ENCODE results near the gene MDFI.

MDFI gene

GRCh38 chr6:41624621-41625380, 13.5 kb upstream of the MDFI start:
- no peaks in the 10 kb centered on the region for H3K9me3 ChIP-seq (ENCODE audit: control insufficient read depth, insufficient read depth, low read length)
- H3K9ac ChIP-seq (ENCODE audit: low read depth, low read length), result no peak overlapping the region
- no peaks in the 10 kb centered on the region for H3K36me3 ChIP-seq (ENCODE audit: control insufficient read depth, insufficient read depth, low read length)
- H3K27me3 ChIP-seq (ENCODE audit: control insufficient read depth, insufficient read depth, low read length), result peaks cover 5% of the 10 kb centered on the region
- H3K4me3 ChIP-seq (ENCODE audit: low read depth, low read length), result no peak overlapping the region
- peaks cover 6% of the 10 kb centered on the region for H3K4me1 ChIP-seq (ENCODE audit: control insufficient read depth, insufficient read depth, low read length)

GRCh38 chr6:41625442-41625841, 12.8 kb upstream of the MDFI start:
- Histone ChIP-seq H3K27me3 (ENCODE audit: control insufficient read depth, insufficient read depth, low read length) (peaks cover 5% of the 10 kb centered on the region), H3K9ac (ENCODE audit: low read depth, low read length) (no peak overlapping the region), H3K4me3 (ENCODE audit: low read depth, low read length) (no peak overlapping the region), H3K36me3 (ENCODE audit: control insufficient read depth, insufficient read depth, low read length) (no peaks in the 10 kb centered on the region), H3K4me1 (ENCODE audit: control insufficient read depth, insufficient read depth, low read length) (peaks cover 6% of the 10 kb centered on the region), H3K9me3 (ENCODE audit: control insufficient read depth, insufficient read depth, low read length) (no peaks in the 10 kb centered on the region)

- H3K27me3 ChIP-seq (ENCODE audit: control insufficient read depth, insufficient read depth, low read length), result peaks cover 5% of the 10 kb centered on the region
- H3K4me1 ChIP-seq (ENCODE audit: control insufficient read depth, insufficient read depth, low read length), result peaks cover 6% of the 10 kb centered on the region
- H3K4me3 ChIP-seq (ENCODE audit: low read depth, low read length), result no peak overlapping the region
- no peaks in the 10 kb centered on the region for H3K36me3 ChIP-seq (ENCODE audit: control insufficient read depth, insufficient read depth, low read length)
- no peak overlapping the region for H3K9ac ChIP-seq (ENCODE audit: low read depth, low read length)
- no peaks in the 10 kb centered on the region for H3K9me3 ChIP-seq (ENCODE audit: control insufficient read depth, insufficient read depth, low read length)
Observed at GRCh38 chr6:41626022-41626421, 12.2 kb upstream of the MDFI start.

GRCh38 chr6:41626917-41627316, 11.4 kb upstream of the MDFI start:
- H3K9me3 ChIP-seq (ENCODE audit: control insufficient read depth, insufficient read depth, low read length), result no peaks in the 10 kb centered on the region
- H3K4me3 ChIP-seq (ENCODE audit: low read depth, low read length), result no peak overlapping the region
- peaks cover 6% of the 10 kb centered on the region for H3K4me1 ChIP-seq (ENCODE audit: control insufficient read depth, insufficient read depth, low read length)
- H3K9ac ChIP-seq (ENCODE audit: low read depth, low read length), result no peak overlapping the region
- no peaks in the 10 kb centered on the region for H3K36me3 ChIP-seq (ENCODE audit: control insufficient read depth, insufficient read depth, low read length)
- H3K27me3 ChIP-seq (ENCODE audit: control insufficient read depth, insufficient read depth, low read length), result peaks cover 5% of the 10 kb centered on the region

- Histone ChIP-seq H3K9me3 (ENCODE audit: control insufficient read depth, insufficient read depth, low read length) (no peaks in the 10 kb centered on the region), H3K4me1 (ENCODE audit: control insufficient read depth, insufficient read depth, low read length) (no peaks in the 10 kb centered on the region), H3K27me3 (ENCODE audit: control insufficient read depth, insufficient read depth, low read length) (peaks cover 10% of the 10 kb centered on the region), H3K9ac (ENCODE audit: low read depth, low read length) (no peak overlapping the region), H3K4me3 (ENCODE audit: low read depth, low read length) (no peak overlapping the region), H3K36me3 (ENCODE audit: control insufficient read depth, insufficient read depth, low read length) (no peaks in the 10 kb centered on the region)
Observed at GRCh38 chr6:41629128-41629527, 9.1 kb upstream of the MDFI start.

- H3K9ac ChIP-seq (ENCODE audit: low read depth, low read length), result no peak overlapping the region
- no peak overlapping the region for H3K4me3 ChIP-seq (ENCODE audit: low read depth, low read length)
- H3K36me3 ChIP-seq (ENCODE audit: control insufficient read depth, insufficient read depth, low read length), result no peaks in the 10 kb centered on the region
- no peaks in the 10 kb centered on the region for H3K9me3 ChIP-seq (ENCODE audit: control insufficient read depth, insufficient read depth, low read length)
- H3K4me1 ChIP-seq (ENCODE audit: control insufficient read depth, insufficient read depth, low read length), result no peaks in the 10 kb centered on the region
- H3K27me3 ChIP-seq (ENCODE audit: control insufficient read depth, insufficient read depth, low read length), result peaks cover 19% of the 10 kb centered on the region
Observed at GRCh38 chr6:41630069-41630468, 8.2 kb upstream of the MDFI start.

GRCh38 chr6:41630946-41631345, 7.3 kb upstream of the MDFI start:
- Histone ChIP-seq H3K27me3 (ENCODE audit: control insufficient read depth, insufficient read depth, low read length) (peaks cover 28% of the 10 kb centered on the region), H3K9me3 (ENCODE audit: control insufficient read depth, insufficient read depth, low read length) (no peaks in the 10 kb centered on the region), H3K36me3 (ENCODE audit: control insufficient read depth, insufficient read depth, low read length) (no peaks in the 10 kb centered on the region), H3K4me3 (ENCODE audit: low read depth, low read length) (no peak overlapping the region), H3K9ac (ENCODE audit: low read depth, low read length) (no peak overlapping the region), H3K4me1 (ENCODE audit: control insufficient read depth, insufficient read depth, low read length) (no peaks in the 10 kb centered on the region)

GRCh38 chr6:41633056-41633634, 5.1 kb upstream of the MDFI start:
- Histone ChIP-seq H3K36me3 (ENCODE audit: control insufficient read depth, insufficient read depth, low read length) (no peaks in the 10 kb centered on the region), H3K9ac (ENCODE audit: low read depth, low read length) (no peak overlapping the region), H3K27me3 (ENCODE audit: control insufficient read depth, insufficient read depth, low read length) (peaks cover 40% of the 10 kb centered on the region), H3K4me3 (ENCODE audit: low read depth, low read length) (no peak overlapping the region), H3K9me3 (ENCODE audit: control insufficient read depth, insufficient read depth, low read length) (no peaks in the 10 kb centered on the region), H3K4me1 (ENCODE audit: control insufficient read depth, insufficient read depth, low read length) (no peaks in the 10 kb centered on the region)

- H3K9me3 ChIP-seq (ENCODE audit: control insufficient read depth, insufficient read depth, low read length), result no peaks in the 10 kb centered on the region
- H3K4me1 ChIP-seq (ENCODE audit: control insufficient read depth, insufficient read depth, low read length), result peaks cover 4% of the 10 kb centered on the region
- H3K36me3 ChIP-seq (ENCODE audit: control insufficient read depth, insufficient read depth, low read length), result no peaks in the 10 kb centered on the region
- H3K9ac ChIP-seq (ENCODE audit: low read depth, low read length), result no peak overlapping the region
- no peak overlapping the region for H3K4me3 ChIP-seq (ENCODE audit: low read depth, low read length)
- H3K27me3 ChIP-seq (ENCODE audit: control insufficient read depth, insufficient read depth, low read length), result peaks cover 44% of the 10 kb centered on the region
Observed at GRCh38 chr6:41634657-41635056, 3.6 kb upstream of the MDFI start.

GRCh38 chr6:41635365-41635764, 2.9 kb upstream of the MDFI start:
- Histone ChIP-seq H3K27me3 (ENCODE audit: control insufficient read depth, insufficient read depth, low read length) (peaks cover 52% of the 10 kb centered on the region), H3K9me3 (ENCODE audit: control insufficient read depth, insufficient read depth, low read length) (no peaks in the 10 kb centered on the region), H3K4me1 (ENCODE audit: control insufficient read depth, insufficient read depth, low read length) (peaks cover 6% of the 10 kb centered on the region), H3K9ac (ENCODE audit: low read depth, low read length) (no peak overlapping the region), H3K36me3 (ENCODE audit: control insufficient read depth, insufficient read depth, low read length) (no peaks in the 10 kb centered on the region), H3K4me3 (ENCODE audit: low read depth, low read length) (no peak overlapping the region)

GRCh38 chr6:41636833-41637193, 1.5 kb upstream of the MDFI start:
- peak overlapping the region; percentile 16 for H3K9ac ChIP-seq (ENCODE audit: low read depth, low read length)
- peaks cover 6% of the 10 kb centered on the region for H3K4me1 ChIP-seq (ENCODE audit: control insufficient read depth, insufficient read depth, low read length)
- H3K36me3 ChIP-seq (ENCODE audit: control insufficient read depth, insufficient read depth, low read length), result no peaks in the 10 kb centered on the region
- H3K4me3 ChIP-seq (ENCODE audit: low read depth, low read length), result peak overlapping the region; percentile 71
- no peaks in the 10 kb centered on the region for H3K9me3 ChIP-seq (ENCODE audit: control insufficient read depth, insufficient read depth, low read length)
- H3K27me3 ChIP-seq (ENCODE audit: control insufficient read depth, insufficient read depth, low read length), result peaks cover 66% of the 10 kb centered on the region
